OCI-LY7 (cell line): Measurements from ENCODE around the gene RUNX1. TPM values are rescaled to one million over a fixed set of nuclear protein-coding genes. Genes with fewer than 3 reads are reported as not detected.

Source experiments
- BruUV-seq: library from RNA; stranded (reverse); fragments of 400-500 nt; replicated peaks from 2 replicates; lab custom pipeline; 2021; lab: Mats Ljungman, UMichigan
- CTCF ChIA-PET: fragments of 300-600 bp; sonication (Branson Sonifier 250); formaldehyde crosslinking; loops from one replicate; lab custom pipeline; 2022; ENCODE audit warnings: antibody characterized with exemption; ENCODE audit not compliant: unreplicated experiment; lab: Charles Lee
- POLR2A ChIA-PET: fragments of 300-600 bp; sonication (Branson Sonifier 250); formaldehyde crosslinking; loops from one replicate; lab custom pipeline; 2022; ENCODE audit warnings: antibody characterized with exemption; lab: Charles Lee
- DNase-seq: peaks from one replicate; pipeline ENCODE4 v3.0.0-alpha.2; 2015; ENCODE audit warnings: low spot score
- H2AFZ ChIP-seq: fragments of 200-600 bp; sonication (generic), shearing (Covaris generic); 2 replicates; pipeline ENCODE4 v1.6.1; 2014; ENCODE audit warnings: mild to moderate bottlenecking, antibody characterized with exemption, low read length, moderate library complexity
- H3K27ac ChIP-seq: fragments of 200-600 bp; sonication (generic); 2 replicates; pipeline ENCODE4 v1.5.1; 2014; ENCODE audit warnings: mixed run types, low read depth, mild to moderate bottlenecking, moderate library complexity, low read length, inconsistent platforms; ENCODE audit not compliant: poor library complexity, severe bottlenecking
- H3K36me3 ChIP-seq: fragments of 200-600 bp; sonication (generic); 2 replicates; pipeline ENCODE4 v1.6.1; 2014; ENCODE audit warnings: mild to moderate bottlenecking, antibody characterized with exemption, low read length, moderate library complexity, mixed read lengths; ENCODE audit not compliant: insufficient read depth
- H3K4me1 ChIP-seq: fragments of 200-600 bp; sonication (generic); 2 replicates; pipeline ENCODE4 v1.5.1; 2014; ENCODE audit warnings: mild to moderate bottlenecking, low read length; ENCODE audit not compliant: insufficient read depth, poor library complexity, severe bottlenecking
- H3K4me2 ChIP-seq: fragments of 200-600 bp; sonication (generic); 2 replicates; pipeline ENCODE4 v1.6.1; 2014; ENCODE audit warnings: mild to moderate bottlenecking, low read length
- H3K4me3 ChIP-seq: fragments of 200-600 bp; sonication (generic); 2 replicates; pipeline ENCODE4 v1.5.1; 2014; ENCODE audit warnings: mild to moderate bottlenecking, low read depth, low read length; ENCODE audit not compliant: poor library complexity, severe bottlenecking
- H3K79me2 ChIP-seq: fragments of 200-600 bp; sonication (generic); 2 replicates; pipeline ENCODE4 v1.6.1; 2016; ENCODE audit warnings: low read depth, mild to moderate bottlenecking, low read length, moderate library complexity, mixed read lengths; ENCODE audit not compliant: insufficient read depth
- H3K9me2 ChIP-seq: fragments of 200-600 bp; sonication (generic); 2 replicates; pipeline ENCODE4 v1.6.1; 2016; ENCODE audit warnings: mild to moderate bottlenecking, low read length, mixed read lengths; ENCODE audit not compliant: insufficient read depth
- H3K9me3 ChIP-seq: fragments of 200-600 bp; sonication (generic); 2 replicates; pipeline ENCODE4 v1.6.1; 2014; ENCODE audit warnings: mild to moderate bottlenecking, mixed run types, low read length, mixed read lengths
- H4K20me1 ChIP-seq: fragments of 200-600 bp; sonication (generic); 2 replicates; pipeline ENCODE4 v1.6.1; 2014; ENCODE audit warnings: mild to moderate bottlenecking, antibody characterized with exemption, low read length, moderate library complexity, mixed read lengths; ENCODE audit not compliant: insufficient read depth
- EZH2phosphoT487 ChIP-seq: fragments of 200-600 bp; sonication (generic); IDR thresholded peaks from 2 replicates; pipeline ENCODE4 v1.6.1; 2018; ENCODE audit warnings: low read depth, borderline replicate concordance, mild to moderate bottlenecking, mixed run types, antibody characterized with exemption, low read length, moderate library complexity, mixed read lengths
- intact Hi-C: fragments of 100-400 bp; cut with micrococcal nuclease; formaldehyde crosslinking; loops from one replicate; pipeline ENCODE4 v1.10.0; 2022; ENCODE audit not compliant: unreplicated experiment
- total RNA-seq, 2 experiments: library from RNA; depleted of rRNA in 1 of 2; stranded (reverse); fragments of >200 nt in 1 of 2; shearing (Covaris generic) in 1 of 2; gene quantifications; 2 replicates each; pipeline ENCODE4 v1.2.3, GENCODE V29; 2014 to 2022
- TF ChIP-seq, protein P1 (sequence below): fragments of 200-600 bp; sonication (generic); conservative IDR thresholded peaks from 2 replicates; pipeline ENCODE4 v1.5.1; 2014; ENCODE audit warnings: mild to moderate bottlenecking, antibody characterized with exemption, low read length, moderate library complexity, mixed read lengths

The RUNX1 gene
- total RNA-seq, 2 experiments from 2014 or later, result 30.5 to 40.8 TPM

DNA sequence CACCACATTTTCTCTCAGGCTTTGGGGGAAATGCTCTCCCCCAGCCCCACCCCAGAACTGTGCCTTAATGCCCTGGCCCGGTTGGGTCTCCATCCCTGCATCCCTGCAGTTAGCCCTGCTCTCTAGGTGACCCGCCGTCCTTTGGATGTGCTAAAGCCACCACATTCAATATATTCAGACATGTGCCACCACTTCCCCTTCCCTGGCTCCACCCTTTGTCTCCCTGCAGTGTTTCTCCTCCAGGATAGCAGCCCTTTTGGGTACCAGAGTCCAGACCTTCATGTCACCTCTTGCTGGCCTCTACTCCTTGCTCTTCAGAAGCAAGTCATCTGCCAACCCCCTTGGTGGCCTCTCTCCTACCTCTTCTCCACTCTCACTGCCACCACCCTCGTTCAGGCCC is 41.8 kb downstream of the RUNX1 start:
- Histone ChIP-seq H3K9me2 (no peaks in the 10 kb centered on the region), H3K27ac (no peak overlapping the region), H3K4me2 (no peak overlapping the region), H3K9me3 (no peaks in the 10 kb centered on the region), H3K79me2 (peaks cover 37% of the 10 kb centered on the region; the same call in 1 of the 2 replicates), H3K36me3 (peaks cover 28% of the 10 kb centered on the region), H2AFZ (no peak overlapping the region), H3K4me3 (no peak overlapping the region), H3K4me1 (no peaks in the 10 kb centered on the region), H4K20me1 (peaks cover 10% of the 10 kb centered on the region)
- intact Hi-C loops, result no loop called here
- ChIA-PET POLR2A (no interaction called here), CTCF (interaction anchor here (0.5 kb wide), 1 partner anchor 174 kb away, joined by 17 read pairs; no protein-coding TSS in a partner anchor)
- DNase-seq, result no peak
- BruUV-seq, result no TSS peak
- TF ChIP-seq, protein P1, sequence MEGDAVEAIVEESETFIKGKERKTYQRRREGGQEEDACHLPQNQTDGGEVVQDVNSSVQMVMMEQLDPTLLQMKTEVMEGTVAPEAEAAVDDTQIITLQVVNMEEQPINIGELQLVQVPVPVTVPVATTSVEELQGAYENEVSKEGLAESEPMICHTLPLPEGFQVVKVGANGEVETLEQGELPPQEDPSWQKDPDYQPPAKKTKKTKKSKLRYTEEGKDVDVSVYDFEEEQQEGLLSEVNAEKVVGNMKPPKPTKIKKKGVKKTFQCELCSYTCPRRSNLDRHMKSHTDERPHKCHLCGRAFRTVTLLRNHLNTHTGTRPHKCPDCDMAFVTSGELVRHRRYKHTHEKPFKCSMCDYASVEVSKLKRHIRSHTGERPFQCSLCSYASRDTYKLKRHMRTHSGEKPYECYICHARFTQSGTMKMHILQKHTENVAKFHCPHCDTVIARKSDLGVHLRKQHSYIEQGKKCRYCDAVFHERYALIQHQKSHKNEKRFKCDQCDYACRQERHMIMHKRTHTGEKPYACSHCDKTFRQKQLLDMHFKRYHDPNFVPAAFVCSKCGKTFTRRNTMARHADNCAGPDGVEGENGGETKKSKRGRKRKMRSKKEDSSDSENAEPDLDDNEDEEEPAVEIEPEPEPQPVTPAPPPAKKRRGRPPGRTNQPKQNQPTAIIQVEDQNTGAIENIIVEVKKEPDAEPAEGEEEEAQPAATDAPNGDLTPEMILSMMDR, result no peak
- TF ChIP-seq EZH2phosphoT487, result no peak

DNA sequence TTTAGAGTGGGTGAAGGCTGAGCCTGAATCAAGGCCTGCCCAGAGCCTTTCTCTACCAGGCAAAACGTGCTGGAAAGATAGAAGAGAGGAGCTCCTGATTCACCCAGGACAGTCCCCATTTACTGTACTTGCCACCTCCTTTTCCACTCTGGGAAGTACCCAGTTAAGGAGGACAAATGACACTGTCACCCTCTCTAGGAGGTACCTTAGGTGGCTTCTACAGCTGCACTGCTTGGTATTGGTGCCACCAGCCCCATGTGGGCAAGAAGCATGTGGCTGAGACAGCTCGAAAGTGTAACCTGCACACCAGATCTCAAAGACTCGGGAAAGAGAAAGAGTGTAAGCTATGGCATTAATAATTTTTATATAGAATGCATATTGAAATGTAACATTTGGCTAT is 42.3 kb downstream of the RUNX1 start:
- CTCF ChIA-PET, result no interaction called here
- DNase-seq, result no peak
- no peak overlapping the region for H3K4me2 ChIP-seq
- no peaks in the 10 kb centered on the region for H3K9me3 ChIP-seq
- intact Hi-C loops, result no loop called here
- no peaks in the 10 kb centered on the region for H3K9me2 ChIP-seq
- H2AFZ ChIP-seq, result no peak overlapping the region
- H3K27ac ChIP-seq, result no peak overlapping the region
- TF ChIP-seq, protein P1, result no peak
- TF ChIP-seq EZH2phosphoT487, result no peak
- H3K4me1 ChIP-seq, result no peaks in the 10 kb centered on the region
- POLR2A ChIA-PET, result no interaction called here
- H3K4me3 ChIP-seq, result no peak overlapping the region
- no TSS peak for BruUV-seq
- H3K36me3 ChIP-seq, result peaks cover 28% of the 10 kb centered on the region
- H4K20me1 ChIP-seq, result peaks cover 4% of the 10 kb centered on the region
- H3K79me2 ChIP-seq, result peaks cover 34% of the 10 kb centered on the region; the same call in 1 of the 2 replicates

DNA sequence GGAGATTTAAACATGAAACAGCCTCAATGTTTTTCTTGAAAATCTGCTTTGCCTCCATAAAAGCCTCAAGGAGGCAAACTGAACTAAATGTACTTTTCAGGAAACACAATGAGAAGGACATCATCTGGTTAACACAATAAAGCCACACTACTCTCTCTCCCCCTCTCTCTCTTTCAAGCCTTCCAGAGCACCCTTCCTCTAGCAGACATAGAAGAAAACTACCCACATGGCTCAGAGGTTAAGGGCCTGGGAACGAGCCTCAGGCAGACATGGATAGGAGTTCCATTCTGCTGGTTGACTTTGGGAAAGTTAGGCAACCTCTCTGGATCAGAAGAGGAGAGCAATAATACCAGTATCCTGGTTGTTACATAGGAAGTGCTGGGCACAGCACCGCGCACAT is 42.9 kb downstream of the RUNX1 start:
- H3K9me3 ChIP-seq, result no peaks in the 10 kb centered on the region
- intact Hi-C loops, result no loop called here
- peaks cover 28% of the 10 kb centered on the region for H3K36me3 ChIP-seq
- no peak for DNase-seq
- H3K4me3 ChIP-seq, result no peak overlapping the region
- H2AFZ ChIP-seq, result no peak overlapping the region
- H3K79me2 ChIP-seq, result peaks cover 36% of the 10 kb centered on the region; the same call in 1 of the 2 replicates
- H3K9me2 ChIP-seq, result no peaks in the 10 kb centered on the region
- TF ChIP-seq EZH2phosphoT487, result no peak
- TF ChIP-seq, protein P1, result no peak
- H4K20me1 ChIP-seq, result no peaks in the 10 kb centered on the region; the same call in 1 of the 2 replicates
- no TSS peak for BruUV-seq
- ChIA-PET POLR2A (no interaction called here), CTCF (no interaction called here)
- no peak overlapping the region for H3K4me2 ChIP-seq
- H3K4me1 ChIP-seq, result no peaks in the 10 kb centered on the region
- H3K27ac ChIP-seq, result no peak overlapping the region
